ENCODE measurements around the gene MOSPD2.

- TF ChIP-seq CTCF (optimal IDR thresholded peaks at IDR 0.05 in 1 of 3, IDR thresholded peaks at IDR 0.05 in 1 of 3, conservative IDR thresholded peaks at IDR 0.05 in 1 of 3; ENCODE audit: extremely low read depth in 1 of 3, insufficient read depth in 2 of 3, low read length in 3 of 3) (no peak), EZH2 (IDR thresholded peaks at IDR 0.05; ENCODE audit: low read length) (no peak)
Observed at GRCh38 chrX:14864631-14865030, 8.6 kb upstream of the MOSPD2 start.
